GM23338 (cell line): ENCODE measurements around the gene KLRG1. TPM values are rescaled to one million over a fixed set of nuclear protein-coding genes. Genes with fewer than 3 reads are reported as not detected.

Source experiments
- ATAC-seq: fragments of 200-7000 bp; cut with Tn5 transposase; 3 replicates; pipeline ENCODE4 v1.9.1; 2020
- DNase-seq: peaks from one replicate; pipeline ENCODE4 v3.0.0-alpha.2; 2015; ENCODE audit warnings: low spot score
- H2AFZ ChIP-seq: fragments of 200-600 bp; sonication (generic); 2 replicates; pipeline ENCODE4 v1.8.0; 2016; ENCODE audit warnings: antibody characterized with exemption, mild to moderate bottlenecking, moderate library complexity
- H3F3A ChIP-seq: fragments of 200-600 bp; sonication (generic); replicated peaks from 2 replicates; pipeline ENCODE4 v1.8.0; 2017; ENCODE audit warnings: antibody characterized with exemption, mixed run types, low read depth
- H3K27ac ChIP-seq: fragments of 200-600 bp; sonication (generic); 2 replicates; pipeline ENCODE4 v1.6.1; 2016; ENCODE audit warnings: low read depth
- H3K27me3 ChIP-seq: fragments of 200-600 bp; sonication (generic); 2 replicates; pipeline ENCODE4 v1.8.0; 2016; ENCODE audit warnings: mild to moderate bottlenecking, mixed run types, moderate library complexity; ENCODE audit not compliant: insufficient read depth
- H3K36me3 ChIP-seq: fragments of 200-600 bp; sonication (generic); 2 replicates; pipeline ENCODE4 v1.8.0; 2016; ENCODE audit warnings: mild to moderate bottlenecking; ENCODE audit not compliant: insufficient read depth
- H3K4me1 ChIP-seq: fragments of 200-600 bp; sonication (generic); 2 replicates; pipeline ENCODE4 v1.8.0; 2016; ENCODE audit warnings: mild to moderate bottlenecking, moderate library complexity; ENCODE audit not compliant: insufficient read depth
- H3K4me2 ChIP-seq: fragments of 200-600 bp; sonication (generic); 2 replicates; pipeline ENCODE4 v1.7.1; 2017; ENCODE audit warnings: mixed run types
- H3K4me3 ChIP-seq: fragments of 200-600 bp; sonication (generic); 2 replicates; pipeline ENCODE4 v1.6.1; 2016; ENCODE audit warnings: mixed run types
- H3K79me2 ChIP-seq: fragments of 200-600 bp; sonication (generic); replicated peaks from 2 replicates; pipeline ENCODE4 v1.8.0; 2017; ENCODE audit warnings: mild to moderate bottlenecking; ENCODE audit not compliant: insufficient read depth
- H3K9me2 ChIP-seq: fragments of 200-600 bp; sonication (generic); 2 replicates; pipeline ENCODE4 v1.8.0; 2017; ENCODE audit not compliant: insufficient read depth
- H4K20me1 ChIP-seq: fragments of 200-600 bp; sonication (generic); replicated peaks from 2 replicates; pipeline ENCODE4 v1.8.0; 2017; ENCODE audit warnings: mild to moderate bottlenecking; ENCODE audit not compliant: insufficient read depth
- H3K27ac Mint-ChIP-seq: 2 replicates; pipeline ENCODE4 v1.8.0; 2020; ENCODE audit warnings: inconsistent platforms, mild to moderate bottlenecking, moderate library complexity, mixed read lengths
- H3K27me3 Mint-ChIP-seq: 3 replicates; pipeline ENCODE4 v1.8.0; 2022; ENCODE audit warnings: low read depth, mild to moderate bottlenecking, moderate library complexity, mixed read lengths, inconsistent platforms; ENCODE audit not compliant: insufficient read depth, poor library complexity
- H3K36me3 Mint-ChIP-seq: 3 replicates; pipeline ENCODE4 v1.8.0; 2021; ENCODE audit warnings: low read depth, mild to moderate bottlenecking, inconsistent platforms, moderate library complexity, mixed read lengths
- H3K4me1 Mint-ChIP-seq: 3 replicates; pipeline ENCODE4 v1.8.0; 2020; ENCODE audit warnings: mild to moderate bottlenecking, inconsistent platforms, mixed read lengths
- H3K4me3 Mint-ChIP-seq: 3 replicates; pipeline ENCODE4 v1.8.0; 2021; ENCODE audit warnings: moderate library complexity, mild to moderate bottlenecking, inconsistent platforms, mixed read lengths
- H3K9me3 Mint-ChIP-seq: 3 replicates; pipeline ENCODE4 v1.8.0; 2020; ENCODE audit warnings: moderate library complexity, mild to moderate bottlenecking, inconsistent platforms, mixed read lengths
- CREB1 ChIP-seq: fragments of 250-450 bp; sonication (Bioruptor Pico); IDR thresholded peaks from 2 replicates; pipeline ENCODE4 v1.5.0; 2020; ENCODE audit warnings: low read depth, mild to moderate bottlenecking, moderate library complexity
- EZH2 ChIP-seq: fragments of 200-600 bp; sonication (generic); IDR thresholded peaks from one replicate; pipeline ENCODE4 v1.8.0; 2017; ENCODE audit warnings: antibody characterized with exemption, mild to moderate bottlenecking, low read depth; ENCODE audit not compliant: unreplicated experiment
- EZH2phosphoT487 ChIP-seq: fragments of 200-600 bp; sonication (generic); IDR thresholded peaks from one replicate; pipeline ENCODE4 v1.8.1; 2018; ENCODE audit warnings: antibody characterized with exemption; ENCODE audit not compliant: unreplicated experiment
- JUNB ChIP-seq: IDR thresholded peaks from one replicate; pipeline ENCODE4 v1.6.1; 2016; ENCODE audit warnings: antibody characterized with exemption; ENCODE audit not compliant: unreplicated experiment
- NANOG ChIP-seq: IDR thresholded peaks from 2 replicates; pipeline ENCODE4 v1.6.1; 2016; ENCODE audit warnings: antibody characterized with exemption, borderline replicate concordance
- POLR2AphosphoS5 ChIP-seq: IDR thresholded peaks from 2 replicates; pipeline ENCODE4 v1.6.1; 2016; ENCODE audit warnings: antibody characterized with exemption, low read depth
- STAT1 ChIP-seq: IDR thresholded peaks from one replicate; pipeline ENCODE4 v1.6.1; 2016; ENCODE audit warnings: antibody characterized with exemption; ENCODE audit not compliant: unreplicated experiment
- ZNF114 ChIP-seq: fragments of 250-450 bp; sonication (Bioruptor Pico); IDR thresholded peaks from 2 replicates; pipeline ENCODE4 v1.5.0; 2020; ENCODE audit warnings: mild to moderate bottlenecking, moderate library complexity
- ZNF331 ChIP-seq: fragments of 250-450 bp; sonication (Bioruptor Pico); IDR thresholded peaks from 2 replicates; pipeline ENCODE4 v1.5.0; 2020; ENCODE audit warnings: low read depth, mild to moderate bottlenecking, moderate library complexity
- polyA plus RNA-seq: library from polyadenylated mRNA; unstranded; fragments of >200 nt; fragmentation: Nextera tagmentation; extraction: Ambion mirVana; gene quantifications from 2 replicates; pipeline ENCODE4 v1.2.1, GENCODE V29; 2016
- total RNA-seq: library from RNA; depleted of rRNA; stranded (reverse); fragments of >200 nt; shearing (Covaris generic); gene quantifications from 2 replicates; pipeline ENCODE4 v1.2.3, GENCODE V29; 2014
- TF ChIP-seq, protein P1 (sequence below), 2 experiments: fragments of 200-600 bp in 1 of 2; sonication (generic) in 1 of 2; conservative IDR thresholded peaks; 2 replicates each; pipeline versions ENCODE4 v1.5.1 to v1.6.1; 2016 to 2017; ENCODE audit warnings: antibody characterized with exemption in 2 of 2, low read depth in 2 of 2, mild to moderate bottlenecking in 2 of 2, moderate library complexity in 1 of 2
- TF ChIP-seq, protein P2 (sequence below): IDR thresholded peaks from one replicate; pipeline ENCODE4 v1.6.1; 2018; ENCODE audit warnings: antibody characterized with exemption; ENCODE audit not compliant: unreplicated experiment
- TF ChIP-seq, protein P3 (sequence below): fragments of 250-450 bp; sonication (Bioruptor Pico); IDR thresholded peaks from 2 replicates; pipeline ENCODE4 v1.5.0; 2020; ENCODE audit warnings: mild to moderate bottlenecking, moderate library complexity
- TF ChIP-seq, protein P4 (sequence below): IDR thresholded peaks from 2 replicates; pipeline ENCODE4 v1.6.1; 2016; ENCODE audit warnings: antibody characterized with exemption

The KLRG1 gene
- total and polyA plus RNA-seq, 2 experiments from 2014 or later: 5.1 to 7.9 TPM

DNA sequence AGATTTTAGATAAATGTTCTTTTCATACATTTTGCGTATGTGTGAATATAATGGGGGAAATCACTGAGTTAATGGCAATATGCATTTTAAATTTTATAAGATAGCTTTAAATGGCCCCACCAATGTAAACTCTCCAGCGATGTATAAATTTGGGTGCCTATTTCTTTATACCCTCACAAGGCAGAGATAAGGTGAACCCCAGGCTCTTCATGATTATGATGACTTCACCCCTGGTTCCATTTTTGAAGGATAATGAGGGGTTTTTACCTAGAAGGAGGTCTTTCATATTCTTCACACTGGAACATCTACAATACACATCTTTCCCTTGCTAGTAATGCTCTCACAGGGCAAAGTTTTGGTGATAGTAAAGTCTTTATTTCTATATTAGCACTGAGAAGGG is 35.2 kb downstream of the KLRG1 start:
- Mint-ChIP-seq H3K9me3 (no peaks in the 10 kb centered on the region), H3K4me3 (no peak overlapping the region), H3K4me1 (no peaks in the 10 kb centered on the region), H3K27ac (no peak overlapping the region), H3K27me3 (no peaks in the 10 kb centered on the region), H3K36me3 (no peaks in the 10 kb centered on the region)
- ATAC-seq: no peak
- Histone ChIP-seq H3K4me1 (no peaks in the 10 kb centered on the region), H3K36me3 (no peaks in the 10 kb centered on the region), H3K27me3 (no peaks in the 10 kb centered on the region), H3K9me2 (no peaks in the 10 kb centered on the region), H3F3A (no peaks in the 10 kb centered on the region), H3K4me3 (no peak overlapping the region), H3K4me2 (no peak overlapping the region), H3K79me2 (no peaks in the 10 kb centered on the region), H2AFZ (no peak overlapping the region), H4K20me1 (no peaks in the 10 kb centered on the region), H3K27ac (no peak overlapping the region)
- TF ChIP-seq, protein P1, sequence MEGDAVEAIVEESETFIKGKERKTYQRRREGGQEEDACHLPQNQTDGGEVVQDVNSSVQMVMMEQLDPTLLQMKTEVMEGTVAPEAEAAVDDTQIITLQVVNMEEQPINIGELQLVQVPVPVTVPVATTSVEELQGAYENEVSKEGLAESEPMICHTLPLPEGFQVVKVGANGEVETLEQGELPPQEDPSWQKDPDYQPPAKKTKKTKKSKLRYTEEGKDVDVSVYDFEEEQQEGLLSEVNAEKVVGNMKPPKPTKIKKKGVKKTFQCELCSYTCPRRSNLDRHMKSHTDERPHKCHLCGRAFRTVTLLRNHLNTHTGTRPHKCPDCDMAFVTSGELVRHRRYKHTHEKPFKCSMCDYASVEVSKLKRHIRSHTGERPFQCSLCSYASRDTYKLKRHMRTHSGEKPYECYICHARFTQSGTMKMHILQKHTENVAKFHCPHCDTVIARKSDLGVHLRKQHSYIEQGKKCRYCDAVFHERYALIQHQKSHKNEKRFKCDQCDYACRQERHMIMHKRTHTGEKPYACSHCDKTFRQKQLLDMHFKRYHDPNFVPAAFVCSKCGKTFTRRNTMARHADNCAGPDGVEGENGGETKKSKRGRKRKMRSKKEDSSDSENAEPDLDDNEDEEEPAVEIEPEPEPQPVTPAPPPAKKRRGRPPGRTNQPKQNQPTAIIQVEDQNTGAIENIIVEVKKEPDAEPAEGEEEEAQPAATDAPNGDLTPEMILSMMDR (conservative IDR thresholded peaks at IDR 0.05; ENCODE audit: low read depth in 2 of 2): no peak
- TF ChIP-seq CREB1 (CRISPR knock-in tag): no peak
- TF ChIP-seq EZH2: no peak
- TF ChIP-seq JUNB: no peak
- TF ChIP-seq, protein P2, sequence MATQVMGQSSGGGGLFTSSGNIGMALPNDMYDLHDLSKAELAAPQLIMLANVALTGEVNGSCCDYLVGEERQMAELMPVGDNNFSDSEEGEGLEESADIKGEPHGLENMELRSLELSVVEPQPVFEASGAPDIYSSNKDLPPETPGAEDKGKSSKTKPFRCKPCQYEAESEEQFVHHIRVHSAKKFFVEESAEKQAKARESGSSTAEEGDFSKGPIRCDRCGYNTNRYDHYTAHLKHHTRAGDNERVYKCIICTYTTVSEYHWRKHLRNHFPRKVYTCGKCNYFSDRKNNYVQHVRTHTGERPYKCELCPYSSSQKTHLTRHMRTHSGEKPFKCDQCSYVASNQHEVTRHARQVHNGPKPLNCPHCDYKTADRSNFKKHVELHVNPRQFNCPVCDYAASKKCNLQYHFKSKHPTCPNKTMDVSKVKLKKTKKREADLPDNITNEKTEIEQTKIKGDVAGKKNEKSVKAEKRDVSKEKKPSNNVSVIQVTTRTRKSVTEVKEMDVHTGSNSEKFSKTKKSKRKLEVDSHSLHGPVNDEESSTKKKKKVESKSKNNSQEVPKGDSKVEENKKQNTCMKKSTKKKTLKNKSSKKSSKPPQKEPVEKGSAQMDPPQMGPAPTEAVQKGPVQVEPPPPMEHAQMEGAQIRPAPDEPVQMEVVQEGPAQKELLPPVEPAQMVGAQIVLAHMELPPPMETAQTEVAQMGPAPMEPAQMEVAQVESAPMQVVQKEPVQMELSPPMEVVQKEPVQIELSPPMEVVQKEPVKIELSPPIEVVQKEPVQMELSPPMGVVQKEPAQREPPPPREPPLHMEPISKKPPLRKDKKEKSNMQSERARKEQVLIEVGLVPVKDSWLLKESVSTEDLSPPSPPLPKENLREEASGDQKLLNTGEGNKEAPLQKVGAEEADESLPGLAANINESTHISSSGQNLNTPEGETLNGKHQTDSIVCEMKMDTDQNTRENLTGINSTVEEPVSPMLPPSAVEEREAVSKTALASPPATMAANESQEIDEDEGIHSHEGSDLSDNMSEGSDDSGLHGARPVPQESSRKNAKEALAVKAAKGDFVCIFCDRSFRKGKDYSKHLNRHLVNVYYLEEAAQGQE: no peak
- TF ChIP-seq, protein P3, sequence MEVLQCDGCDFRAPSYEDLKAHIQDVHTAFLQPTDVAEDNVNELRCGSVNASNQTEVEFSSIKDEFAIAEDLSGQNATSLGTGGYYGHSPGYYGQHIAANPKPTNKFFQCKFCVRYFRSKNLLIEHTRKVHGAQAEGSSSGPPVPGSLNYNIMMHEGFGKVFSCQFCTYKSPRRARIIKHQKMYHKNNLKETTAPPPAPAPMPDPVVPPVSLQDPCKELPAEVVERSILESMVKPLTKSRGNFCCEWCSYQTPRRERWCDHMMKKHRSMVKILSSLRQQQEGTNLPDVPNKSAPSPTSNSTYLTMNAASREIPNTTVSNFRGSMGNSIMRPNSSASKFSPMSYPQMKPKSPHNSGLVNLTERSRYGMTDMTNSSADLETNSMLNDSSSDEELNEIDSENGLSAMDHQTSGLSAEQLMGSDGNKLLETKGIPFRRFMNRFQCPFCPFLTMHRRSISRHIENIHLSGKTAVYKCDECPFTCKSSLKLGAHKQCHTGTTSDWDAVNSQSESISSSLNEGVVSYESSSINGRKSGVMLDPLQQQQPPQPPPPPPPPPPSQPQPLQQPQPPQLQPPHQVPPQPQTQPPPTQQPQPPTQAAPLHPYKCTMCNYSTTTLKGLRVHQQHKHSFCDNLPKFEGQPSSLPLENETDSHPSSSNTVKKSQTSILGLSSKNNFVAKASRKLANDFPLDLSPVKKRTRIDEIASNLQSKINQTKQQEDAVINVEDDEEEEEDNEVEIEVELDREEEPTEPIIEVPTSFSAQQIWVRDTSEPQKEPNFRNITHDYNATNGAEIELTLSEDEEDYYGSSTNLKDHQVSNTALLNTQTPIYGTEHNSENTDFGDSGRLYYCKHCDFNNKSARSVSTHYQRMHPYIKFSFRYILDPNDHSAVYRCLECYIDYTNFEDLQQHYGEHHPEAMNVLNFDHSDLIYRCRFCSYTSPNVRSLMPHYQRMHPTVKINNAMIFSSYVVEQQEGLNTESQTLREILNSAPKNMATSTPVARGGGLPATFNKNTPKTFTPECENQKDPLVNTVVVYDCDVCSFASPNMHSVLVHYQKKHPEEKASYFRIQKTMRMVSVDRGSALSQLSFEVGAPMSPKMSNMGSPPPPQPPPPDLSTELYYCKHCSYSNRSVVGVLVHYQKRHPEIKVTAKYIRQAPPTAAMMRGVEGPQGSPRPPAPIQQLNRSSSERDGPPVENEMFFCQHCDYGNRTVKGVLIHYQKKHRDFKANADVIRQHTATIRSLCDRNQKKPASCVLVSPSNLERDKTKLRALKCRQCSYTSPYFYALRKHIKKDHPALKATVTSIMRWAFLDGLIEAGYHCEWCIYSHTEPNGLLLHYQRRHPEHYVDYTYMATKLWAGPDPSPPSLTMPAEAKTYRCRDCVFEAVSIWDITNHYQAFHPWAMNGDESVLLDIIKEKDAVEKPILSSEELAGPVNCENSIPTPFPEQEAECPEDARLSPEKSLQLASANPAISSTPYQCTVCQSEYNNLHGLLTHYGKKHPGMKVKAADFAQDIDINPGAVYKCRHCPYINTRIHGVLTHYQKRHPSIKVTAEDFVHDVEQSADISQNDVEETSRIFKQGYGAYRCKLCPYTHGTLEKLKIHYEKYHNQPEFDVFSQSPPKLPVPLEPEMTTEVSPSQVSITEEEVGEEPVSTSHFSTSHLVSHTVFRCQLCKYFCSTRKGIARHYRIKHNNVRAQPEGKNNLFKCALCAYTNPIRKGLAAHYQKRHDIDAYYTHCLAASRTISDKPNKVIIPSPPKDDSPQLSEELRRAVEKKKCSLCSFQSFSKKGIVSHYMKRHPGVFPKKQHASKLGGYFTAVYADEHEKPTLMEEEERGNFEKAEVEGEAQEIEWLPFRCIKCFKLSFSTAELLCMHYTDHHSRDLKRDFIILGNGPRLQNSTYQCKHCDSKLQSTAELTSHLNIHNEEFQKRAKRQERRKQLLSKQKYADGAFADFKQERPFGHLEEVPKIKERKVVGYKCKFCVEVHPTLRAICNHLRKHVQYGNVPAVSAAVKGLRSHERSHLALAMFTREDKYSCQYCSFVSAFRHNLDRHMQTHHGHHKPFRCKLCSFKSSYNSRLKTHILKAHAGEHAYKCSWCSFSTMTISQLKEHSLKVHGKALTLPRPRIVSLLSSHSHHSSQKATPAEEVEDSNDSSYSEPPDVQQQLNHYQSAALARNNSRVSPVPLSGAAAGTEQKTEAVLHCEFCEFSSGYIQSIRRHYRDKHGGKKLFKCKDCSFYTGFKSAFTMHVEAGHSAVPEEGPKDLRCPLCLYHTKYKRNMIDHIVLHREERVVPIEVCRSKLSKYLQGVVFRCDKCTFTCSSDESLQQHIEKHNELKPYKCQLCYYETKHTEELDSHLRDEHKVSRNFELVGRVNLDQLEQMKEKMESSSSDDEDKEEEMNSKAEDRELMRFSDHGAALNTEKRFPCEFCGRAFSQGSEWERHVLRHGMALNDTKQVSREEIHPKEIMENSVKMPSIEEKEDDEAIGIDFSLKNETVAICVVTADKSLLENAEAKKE (CRISPR knock-in tag): no peak
- TF ChIP-seq ZNF331 (CRISPR knock-in tag): no peak
- no peak for TF ChIP-seq STAT1
- TF ChIP-seq EZH2phosphoT487: no peak
- TF ChIP-seq POLR2AphosphoS5: no peak
- TF ChIP-seq NANOG: no peak
- TF ChIP-seq, protein P4, sequence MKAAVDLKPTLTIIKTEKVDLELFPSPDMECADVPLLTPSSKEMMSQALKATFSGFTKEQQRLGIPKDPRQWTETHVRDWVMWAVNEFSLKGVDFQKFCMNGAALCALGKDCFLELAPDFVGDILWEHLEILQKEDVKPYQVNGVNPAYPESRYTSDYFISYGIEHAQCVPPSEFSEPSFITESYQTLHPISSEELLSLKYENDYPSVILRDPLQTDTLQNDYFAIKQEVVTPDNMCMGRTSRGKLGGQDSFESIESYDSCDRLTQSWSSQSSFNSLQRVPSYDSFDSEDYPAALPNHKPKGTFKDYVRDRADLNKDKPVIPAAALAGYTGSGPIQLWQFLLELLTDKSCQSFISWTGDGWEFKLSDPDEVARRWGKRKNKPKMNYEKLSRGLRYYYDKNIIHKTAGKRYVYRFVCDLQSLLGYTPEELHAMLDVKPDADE: no peak
- TF ChIP-seq ZNF114 (CRISPR knock-in tag): no peak
- DNase-seq: no peak
